Calu3 (cell line): ENCODE data around the gene WDR35. TPM values are rescaled to one million over a fixed set of nuclear protein-coding genes. Genes with fewer than 3 reads are reported as not detected.

Experiments used
- BruUV-seq: library from RNA; stranded (reverse); fragments of 400-500 nt; replicated peaks from 2 replicates; lab custom pipeline; 2021; lab: Mats Ljungman, UMichigan
- CTCF ChIA-PET: fragments of 300-600 bp; sonication (Branson Sonifier 250); formaldehyde crosslinking; loops from one replicate; lab custom pipeline; 2022; ENCODE audit warnings: antibody characterized with exemption; lab: Charles Lee
- DNase-seq: peaks from one replicate; pipeline ENCODE4 v3.0.0; 2022
- H3K27ac Mint-ChIP-seq: one replicate; pipeline ENCODE4 v1.8.0; 2022; ENCODE audit warnings: mixed read lengths; ENCODE audit not compliant: unreplicated experiment
- H3K27me3 Mint-ChIP-seq: one replicate; pipeline ENCODE4 v1.8.0; 2022; ENCODE audit warnings: mixed read lengths; ENCODE audit not compliant: unreplicated experiment
- H3K36me3 Mint-ChIP-seq: one replicate; pipeline ENCODE4 v1.8.0; 2022; ENCODE audit warnings: mild to moderate bottlenecking, moderate library complexity, mixed read lengths; ENCODE audit not compliant: insufficient read depth, unreplicated experiment
- H3K4me1 Mint-ChIP-seq: one replicate; pipeline ENCODE4 v1.8.0; 2022; ENCODE audit warnings: mild to moderate bottlenecking, low read depth, mixed read lengths; ENCODE audit not compliant: unreplicated experiment
- H3K4me3 Mint-ChIP-seq: one replicate; pipeline ENCODE4 v1.8.0; 2022; ENCODE audit warnings: mild to moderate bottlenecking, low read depth, moderate library complexity, mixed read lengths; ENCODE audit not compliant: unreplicated experiment
- H3K9me3 Mint-ChIP-seq: one replicate; pipeline ENCODE4 v1.8.0; 2022; ENCODE audit warnings: low read depth, mixed read lengths; ENCODE audit not compliant: unreplicated experiment
- CTCF ChIP-seq: fragments of 200-600 bp; IDR thresholded peaks from one replicate; pipeline ENCODE4 v1.8.0; 2022; ENCODE audit warnings: antibody characterized with exemption; ENCODE audit not compliant: unreplicated experiment
- intact Hi-C: fragments of 100-400 bp; cut with micrococcal nuclease; formaldehyde crosslinking; loops from one replicate; pipeline ENCODE4 v1.10.0; 2022; ENCODE audit not compliant: unreplicated experiment
- total RNA-seq: library from RNA; stranded (reverse); gene quantifications from 2 replicates; pipeline ENCODE4 v1.2.3, GENCODE V29; 2022

Gene WDR35
- total RNA-seq, 1 experiment from 2014 or later: 9.8 TPM

GRCh38 chr2:19898592-19899329, 91.1 kb downstream of the WDR35 start:
- BruUV-seq: no TSS peak
- CTCF ChIA-PET: interaction anchor here (1.1 kb wide), 1 partner anchor 35 kb away, joined by 4 read pairs; no protein-coding TSS in a partner anchor
- Mint-ChIP-seq H3K9me3 (no peaks in the 10 kb centered on the region), H3K4me3 (no peak overlapping the region), H3K4me1 (no peaks in the 10 kb centered on the region), H3K27ac (no peak overlapping the region), H3K36me3 (peaks cover 28% of the 10 kb centered on the region), H3K27me3 (no peaks in the 10 kb centered on the region)
- intact Hi-C loops: no loop called here
- no peak for TF ChIP-seq CTCF
- no peak for DNase-seq

- TF ChIP-seq CTCF: no peak
- no peak for DNase-seq
- intact Hi-C loops: no loop called here
- no TSS peak for BruUV-seq
- H3K27ac Mint-ChIP-seq: no peak overlapping the region
- H3K4me3 Mint-ChIP-seq: no peak overlapping the region
- peaks cover 28% of the 10 kb centered on the region for H3K36me3 Mint-ChIP-seq
- no peaks in the 10 kb centered on the region for H3K4me1 Mint-ChIP-seq
- CTCF ChIA-PET: interaction anchor here (1.0 kb wide), 1 partner anchor 28 kb away, joined by 3 read pairs; no protein-coding TSS in a partner anchor
- no peaks in the 10 kb centered on the region for H3K9me3 Mint-ChIP-seq
- H3K27me3 Mint-ChIP-seq: no peaks in the 10 kb centered on the region
These were observed 92.2 kb downstream of the WDR35 start for GRCh38 chr2:19897623-19898245.

GRCh38 chr2:19895535-19895934, 94.4 kb downstream of the WDR35 start:
- H3K9me3 Mint-ChIP-seq: no peaks in the 10 kb centered on the region
- H3K4me1 Mint-ChIP-seq: no peaks in the 10 kb centered on the region
- BruUV-seq: no TSS peak
- CTCF ChIA-PET: no interaction called here
- intact Hi-C loops: no loop called here
- H3K4me3 Mint-ChIP-seq: no peak overlapping the region
- peaks cover 6% of the 10 kb centered on the region for H3K36me3 Mint-ChIP-seq
- no peaks in the 10 kb centered on the region for H3K27me3 Mint-ChIP-seq
- no peak overlapping the region for H3K27ac Mint-ChIP-seq
- no peak for DNase-seq
- no peak for TF ChIP-seq CTCF

- H3K4me3 Mint-ChIP-seq: no peak overlapping the region
- no peaks in the 10 kb centered on the region for H3K36me3 Mint-ChIP-seq
- BruUV-seq: no TSS peak
- no peaks in the 10 kb centered on the region for H3K27me3 Mint-ChIP-seq
- no peaks in the 10 kb centered on the region for H3K4me1 Mint-ChIP-seq
- no peak for TF ChIP-seq CTCF
- intact Hi-C loops: no loop called here
- no peak overlapping the region for H3K27ac Mint-ChIP-seq
- H3K9me3 Mint-ChIP-seq: no peaks in the 10 kb centered on the region
- DNase-seq: no peak
- CTCF ChIA-PET: no interaction called here
These were observed 95.6 kb downstream of the WDR35 start for GRCh38 chr2:19894134-19894792.
